Non-pigmented ciliary epithelial cell (primary cell): ENCODE results near the gene RNF217.
"Not testable (repeated sequence)": the region's sequence is repeated elsewhere in the genome, so short reads cannot be mapped to it uniquely, and the experiment has no call there.

Experiments
- DNase-seq: peaks from one replicate; pipeline ENCODE4 v3.0.0-alpha.2; 2010; ENCODE audit warnings: low read depth

The RNF217 gene

DNA sequence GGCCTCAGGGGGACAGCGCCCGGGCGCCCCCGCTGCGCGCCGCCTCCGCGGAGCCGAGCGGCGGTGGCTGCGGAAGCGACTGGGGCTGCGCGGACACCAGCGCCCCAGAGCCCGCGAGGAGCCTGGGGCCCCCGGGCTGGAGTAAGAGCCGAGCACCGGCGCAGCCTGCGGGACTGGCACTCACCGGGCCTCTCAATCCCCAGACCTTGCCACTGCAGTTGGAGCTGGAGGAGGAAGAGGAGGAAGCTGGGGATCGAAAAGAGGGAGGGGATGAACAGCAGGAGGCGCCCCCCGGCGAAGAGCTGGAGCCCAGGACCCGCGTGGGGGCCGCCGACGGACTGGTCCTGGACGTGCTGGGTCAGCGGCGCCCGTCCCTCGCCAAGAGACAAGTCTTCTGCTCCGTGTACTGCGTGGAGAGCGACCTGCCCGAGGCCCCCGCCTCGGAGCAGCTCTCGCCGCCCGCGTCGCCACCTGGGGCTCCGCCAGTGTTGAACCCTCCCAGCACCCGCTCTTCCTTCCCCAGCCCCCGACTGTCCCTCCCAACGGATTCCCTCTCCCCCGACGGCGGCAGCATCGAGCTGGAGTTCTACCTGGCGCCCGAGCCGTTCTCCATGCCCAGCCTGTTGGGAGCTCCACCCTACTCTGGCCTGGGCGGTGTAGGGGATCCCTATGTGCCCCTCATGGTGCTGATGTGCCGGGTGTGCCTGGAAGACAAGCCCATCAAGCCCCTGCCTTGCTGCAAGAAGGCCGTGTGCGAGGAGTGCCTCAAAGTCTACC is 590 bp downstream of the RNF217 start:
- DNase-seq, result no peak

DNA sequence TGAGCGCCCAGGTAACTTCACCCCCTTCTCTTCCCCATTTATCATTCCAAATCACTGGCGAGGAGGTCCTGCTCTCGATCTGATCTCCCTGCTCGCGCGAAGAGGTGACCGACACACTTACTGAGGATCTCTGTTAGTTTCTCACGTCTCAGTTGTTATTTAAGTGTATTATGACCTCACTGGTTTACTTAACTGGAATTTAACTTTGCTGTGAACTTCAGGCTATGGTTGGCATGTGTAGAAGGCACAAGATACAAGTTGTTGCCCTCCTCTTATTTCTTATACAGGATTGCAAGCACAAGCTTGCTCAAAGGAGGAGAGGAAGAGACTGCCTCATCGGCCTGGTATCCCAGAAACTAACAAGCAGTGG is 1.2 kb downstream of the RNF217 start:
- no peak for DNase-seq

DNA sequence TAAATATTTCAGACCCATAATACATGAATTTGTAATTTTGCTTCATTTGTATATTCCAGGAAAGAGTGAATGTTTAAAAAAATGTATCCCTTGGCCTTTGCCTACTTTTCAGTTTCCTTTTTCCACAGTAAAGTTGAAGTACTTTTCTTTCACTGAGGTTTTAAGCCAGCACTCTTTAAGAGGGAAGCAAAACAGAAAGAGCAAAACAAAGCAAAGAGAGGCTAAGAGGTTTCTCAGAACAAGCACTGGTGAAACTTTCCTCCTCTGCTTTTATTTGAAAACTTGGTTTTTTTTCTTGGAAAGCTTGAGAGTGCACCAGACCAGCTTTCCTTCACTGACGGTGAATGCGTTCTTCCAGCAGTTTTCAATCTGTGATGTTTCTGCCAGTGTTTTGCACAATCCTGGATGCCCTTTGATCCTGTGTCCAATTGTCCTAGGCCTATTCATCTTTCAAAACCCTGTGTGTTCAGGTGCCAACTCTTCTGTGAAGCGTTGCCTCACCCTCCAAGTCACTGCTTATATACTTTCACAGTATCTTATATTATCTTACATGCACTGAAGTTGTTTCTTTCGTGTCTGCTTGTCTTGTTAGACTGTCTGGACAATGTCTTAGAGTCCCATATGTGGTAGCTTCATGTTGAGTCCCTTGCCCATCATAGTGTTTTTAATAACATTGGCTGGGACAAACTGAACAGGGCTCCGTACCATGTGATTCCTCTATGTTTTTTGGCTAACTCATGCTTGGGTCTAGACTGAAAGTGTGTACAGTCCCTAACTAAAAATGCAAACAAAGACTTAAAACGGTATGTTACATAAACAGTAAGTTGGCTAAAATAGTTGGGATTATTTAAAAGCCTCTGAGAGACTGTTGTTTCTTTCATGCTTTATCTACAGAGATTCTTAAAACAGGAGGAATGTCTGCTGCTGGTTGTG is 1.9 kb downstream of the RNF217 start:
- DNase-seq, result no peak

- no peak for DNase-seq
These were observed 2.5 kb downstream of the RNF217 start for GRCh38 chr6:124964764-124965105.

DNA sequence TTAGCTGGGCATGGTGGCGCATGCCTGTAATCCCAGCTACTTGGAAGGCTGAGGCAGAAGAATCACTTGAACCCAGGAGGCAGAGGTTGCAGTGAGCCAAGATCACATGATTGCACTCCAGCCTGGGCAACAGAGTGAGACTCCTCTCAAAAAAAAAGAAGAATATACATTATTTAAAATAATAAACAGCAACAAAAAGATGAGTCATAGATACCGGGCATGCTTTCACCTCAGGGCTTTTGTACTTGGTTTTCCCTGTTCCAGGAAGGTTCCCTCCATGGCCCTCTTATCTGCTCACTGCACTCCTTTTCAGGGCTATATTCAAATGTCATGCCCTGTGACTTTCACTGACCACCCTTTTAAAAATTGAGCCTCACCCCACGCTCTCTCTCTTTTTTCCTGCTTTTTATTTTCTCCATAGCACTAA is 3.2 kb downstream of the RNF217 start:
- not testable (repeated sequence) for DNase-seq

- no peak for DNase-seq
These were observed 5.2 kb downstream of the RNF217 start for GRCh38 chr6:124967444-124967843.

DNA sequence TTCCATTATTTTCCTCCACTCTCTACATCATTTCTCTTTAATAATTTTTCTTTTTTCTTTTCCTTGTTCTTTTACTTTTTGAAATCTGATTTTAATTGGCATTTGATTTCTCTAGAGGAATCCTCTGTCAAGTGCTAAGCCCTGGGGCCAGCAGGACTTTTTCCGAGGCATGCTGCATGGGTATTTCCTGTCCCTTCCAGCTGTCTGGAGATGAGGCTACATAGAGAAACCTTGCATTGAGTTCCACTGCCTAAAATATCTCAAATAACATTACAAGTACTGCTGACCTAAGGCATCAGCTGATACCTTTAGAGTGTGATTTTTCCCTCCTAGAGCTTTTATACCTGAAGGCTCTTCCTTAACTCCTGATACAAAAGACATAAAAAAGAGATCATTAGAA is 6.2 kb downstream of the RNF217 start:
- DNase-seq, result no peak

GRCh38 chr6:124970243-124970642 is 8.0 kb downstream of the RNF217 start:
- DNase-seq, result no peak

DNA sequence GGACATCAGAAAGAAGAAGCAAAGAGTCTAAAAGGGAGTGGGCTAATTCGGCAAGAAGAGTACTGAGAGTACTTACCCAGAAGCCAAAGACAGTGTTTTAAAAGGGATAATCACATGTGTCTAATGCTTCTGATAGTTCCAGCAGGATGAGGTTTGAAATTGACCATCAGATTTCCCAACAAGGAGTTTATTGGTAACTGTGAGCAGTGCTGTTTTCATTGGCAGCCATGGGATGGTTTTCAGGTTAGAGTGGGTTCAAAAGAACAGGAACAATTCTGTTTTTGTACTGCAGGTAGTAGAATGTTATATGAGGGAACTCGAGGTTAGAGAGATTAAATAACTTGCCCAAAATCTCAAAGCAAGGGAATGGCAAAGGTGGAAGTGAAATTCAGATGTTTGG is 8.5 kb downstream of the RNF217 start:
- no peak for DNase-seq

- DNase-seq, result no peak
These were observed 11.5 kb downstream of the RNF217 start for GRCh38 chr6:124973780-124974179.

GRCh38 chr6:124974771-124975377 is 12.6 kb downstream of the RNF217 start:
- DNase-seq, result no peak

DNA sequence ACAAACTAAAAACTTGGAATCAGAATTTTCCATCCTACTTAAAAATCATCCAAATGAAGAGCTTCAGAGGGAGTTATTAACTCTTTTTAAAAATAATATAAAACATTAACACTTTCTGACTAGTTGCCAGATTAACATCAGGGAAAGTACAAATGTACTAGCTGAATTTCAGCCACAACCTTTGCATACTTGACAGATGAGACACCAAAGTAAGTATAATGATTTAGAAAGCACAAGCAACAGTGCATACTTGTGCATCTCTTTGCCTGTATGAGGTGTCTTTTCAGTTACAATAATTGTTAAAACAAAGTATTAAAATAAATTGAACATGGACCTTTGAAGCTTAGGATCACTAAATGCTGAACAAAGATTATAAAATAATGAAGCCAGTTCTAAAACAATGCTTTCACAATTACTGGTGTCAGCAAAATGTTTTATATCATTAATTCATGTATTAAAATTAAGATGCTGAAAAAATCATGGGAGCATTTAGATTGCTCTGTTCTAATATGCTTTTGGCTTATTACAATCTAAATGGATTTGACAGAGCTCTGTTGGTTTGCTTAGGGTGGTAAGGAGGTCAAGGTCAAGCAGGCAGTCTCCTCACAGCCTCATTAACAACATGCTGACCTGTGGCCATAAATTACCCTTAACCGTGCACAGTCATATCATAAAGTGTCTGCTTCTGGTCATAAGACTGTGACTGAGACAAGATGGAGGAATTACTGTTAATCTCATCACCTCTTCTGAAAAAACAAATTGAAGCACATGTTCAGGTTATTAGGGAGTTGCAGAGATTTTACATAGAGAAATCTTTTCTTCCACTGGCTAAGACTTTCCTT is 15.1 kb downstream of the RNF217 start:
- peak; percentile 52 for DNase-seq

DNA sequence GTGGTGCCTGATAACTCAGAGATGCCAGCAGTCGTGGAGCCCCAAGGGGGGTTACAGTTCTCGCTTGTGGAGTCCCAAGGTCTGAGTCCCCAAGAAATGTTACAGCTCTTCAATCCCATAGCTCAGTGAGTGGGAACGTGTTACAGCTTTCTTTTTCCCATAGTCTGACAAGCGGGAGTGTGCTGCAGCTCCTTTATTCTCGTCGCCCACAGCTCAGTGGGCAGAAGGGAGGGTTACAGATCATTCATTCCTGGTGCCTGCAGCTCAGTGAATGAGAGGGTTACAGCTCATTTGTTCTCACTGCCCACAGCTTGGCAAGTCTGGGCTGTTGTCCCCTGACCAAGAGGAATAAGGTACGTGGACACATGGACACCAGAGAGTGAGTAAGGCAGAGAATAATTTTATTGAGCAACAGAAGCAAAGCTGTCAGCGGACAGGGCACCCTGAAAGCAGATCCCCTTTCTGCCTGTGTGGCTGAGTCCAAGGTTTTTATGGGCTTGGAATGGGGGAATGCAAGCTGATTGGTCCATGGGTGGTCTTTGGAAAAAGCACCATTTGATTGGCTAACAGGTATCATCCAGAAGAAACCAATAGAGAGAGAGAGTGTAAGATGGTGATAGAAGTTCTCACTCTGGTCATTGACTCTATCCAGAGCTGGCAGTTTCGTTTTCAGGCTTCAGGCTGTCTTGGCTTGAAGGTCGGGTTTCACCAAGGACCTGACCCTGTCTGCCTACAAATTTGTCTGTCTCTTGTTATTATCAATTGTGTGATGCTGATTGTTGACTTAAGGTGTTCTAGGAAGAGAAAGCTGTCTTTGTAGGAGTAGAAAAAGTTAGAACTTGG is 16.4 kb downstream of the RNF217 start:
- no peak for DNase-seq

- DNase-seq, result no peak
These were observed 17.0 kb downstream of the RNF217 start for GRCh38 chr6:124979294-124979678.

GRCh38 chr6:124982669-124983068 is 20.4 kb downstream of the RNF217 start:
- DNase-seq, result no peak

GRCh38 chr6:124983383-124984083 is 21.3 kb downstream of the RNF217 start:
- no peak for DNase-seq

- DNase-seq, result no peak
These were observed 22.6 kb downstream of the RNF217 start for GRCh38 chr6:124984668-124985338.

DNA sequence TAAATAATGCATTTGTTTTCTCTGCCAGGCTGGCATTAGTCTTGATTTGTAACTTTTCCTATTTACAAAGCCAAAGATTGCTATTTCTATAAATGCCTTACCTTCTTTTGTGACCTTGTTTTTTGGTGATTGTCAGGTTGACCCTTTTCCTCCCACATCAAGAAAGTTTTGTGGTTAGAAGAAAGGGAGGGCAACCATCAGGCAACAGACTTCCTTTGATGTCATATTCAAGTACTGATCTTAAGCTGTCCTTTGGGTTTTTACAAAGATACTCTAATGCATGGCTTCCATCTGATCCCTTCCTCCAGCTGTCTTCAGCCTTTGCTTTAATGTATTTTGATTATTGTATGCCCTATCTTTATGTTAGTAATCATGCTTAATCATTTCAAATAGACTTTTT is 23.9 kb downstream of the RNF217 start:
- no peak for DNase-seq

- DNase-seq, result no peak
These were observed 25.1 kb downstream of the RNF217 start for GRCh38 chr6:124987291-124987690.
